BLaER1 (cell line): ENCODE measurements around the gene PRKCE.
"Not testable (repeated sequence)": the region's sequence is repeated elsewhere in the genome, so short reads cannot be mapped to it uniquely, and the experiment has no call there.

Experiments
- H3K27ac ChIP-seq: shearing (Covaris generic); formaldehyde crosslinking; 2 replicates; pipeline ENCODE4 v1.8.1; 2022
- H3K27me3 ChIP-seq: shearing (Covaris generic); formaldehyde crosslinking; 2 replicates; pipeline ENCODE4 v1.8.1; 2022
- H3K36me3 ChIP-seq: shearing (Covaris generic); formaldehyde crosslinking; 2 replicates; pipeline ENCODE4 v1.8.1; 2022
- H3K4me1 ChIP-seq: shearing (Covaris generic); formaldehyde crosslinking; 2 replicates; pipeline ENCODE4 v1.8.1; 2022
- H3K4me2 ChIP-seq: shearing (Covaris generic); formaldehyde crosslinking; 2 replicates; pipeline ENCODE4 v1.8.1; 2022
- H3K4me3 ChIP-seq: shearing (Covaris generic); formaldehyde crosslinking; 2 replicates; pipeline ENCODE4 v1.8.1; 2022
- H3K9ac ChIP-seq: shearing (Covaris generic); formaldehyde crosslinking; 2 replicates; pipeline ENCODE4 v1.8.1; 2022
- H3K9me3 ChIP-seq: shearing (Covaris generic); formaldehyde crosslinking; 2 replicates; pipeline ENCODE4 v1.8.1; 2022
- H4K20me1 ChIP-seq: shearing (Covaris generic); formaldehyde crosslinking; 2 replicates; pipeline ENCODE4 v1.8.1; 2022
- Cebpa-rat ChIP-seq: shearing (Covaris generic); IDR thresholded peaks from 2 replicates; pipeline ENCODE4 v1.8.1; 2022

PRKCE gene

GRCh38 chr2:45889053-45889452 is 237.6 kb downstream of the PRKCE start:
- Histone ChIP-seq H4K20me1 (peaks cover 99% of the 10 kb centered on the region), H3K4me1 (peaks cover 91% of the 10 kb centered on the region), H3K36me3 (peaks cover 11% of the 10 kb centered on the region; the same call in 1 of the 2 replicates), H3K9me3 (no peaks in the 10 kb centered on the region), H3K27me3 (no peaks in the 10 kb centered on the region), H3K27ac (no peak overlapping the region), H3K4me3 (no peak overlapping the region), H3K9ac (no peak overlapping the region), H3K4me2 (peak overlapping the region; percentile 75)
- TF ChIP-seq Cebpa-rat, result no peak

- Histone ChIP-seq H3K36me3 (peaks cover 15% of the 10 kb centered on the region; the same call in 1 of the 2 replicates), H4K20me1 (peaks cover 99% of the 10 kb centered on the region), H3K4me2 (peak overlapping the region; percentile 75), H3K27ac (no peak overlapping the region), H3K9me3 (no peaks in the 10 kb centered on the region), H3K27me3 (no peaks in the 10 kb centered on the region), H3K9ac (no peak overlapping the region), H3K4me1 (peaks cover 86% of the 10 kb centered on the region), H3K4me3 (no peak overlapping the region)
- TF ChIP-seq Cebpa-rat, result no peak
Observed at GRCh38 chr2:45889620-45890370, 238.3 kb downstream of the PRKCE start.

GRCh38 chr2:45890371-45890646 is 238.8 kb downstream of the PRKCE start:
- peak overlapping the region; percentile 75 for H3K4me2 ChIP-seq
- not testable (repeated sequence) for H3K9me3 ChIP-seq, H3K4me3 ChIP-seq, H3K27ac ChIP-seq, H3K9ac ChIP-seq, H3K27me3 ChIP-seq
- H3K4me1 ChIP-seq, result peaks cover 86% of the 10 kb centered on the region
- peaks cover 19% of the 10 kb centered on the region; the same call in 1 of the 2 replicates for H3K36me3 ChIP-seq
- peaks cover 99% of the 10 kb centered on the region for H4K20me1 ChIP-seq

- Histone ChIP-seq H3K9ac (no peak overlapping the region), H3K4me2 (peak overlapping the region; percentile 75), H3K27ac (peak overlapping the region; percentile 42; the same call in 1 of the 2 replicates), H4K20me1 (peaks cover 99% of the 10 kb centered on the region), H3K27me3 (no peaks in the 10 kb centered on the region), H3K36me3 (peaks cover 22% of the 10 kb centered on the region; the same call in 1 of the 2 replicates), H3K4me1 (peaks cover 86% of the 10 kb centered on the region), H3K4me3 (no peak overlapping the region), H3K9me3 (no peaks in the 10 kb centered on the region)
- TF ChIP-seq Cebpa-rat, result no peak
Observed at GRCh38 chr2:45890819-45891218, 239.3 kb downstream of the PRKCE start.

- Histone ChIP-seq H3K36me3 (peaks cover 22% of the 10 kb centered on the region; the same call in 1 of the 2 replicates), H4K20me1 (peaks cover 99% of the 10 kb centered on the region), H3K4me2 (peak overlapping the region; percentile 75), H3K4me3 (no peak overlapping the region), H3K9ac (no peak overlapping the region), H3K27ac (peak overlapping the region; percentile 42; the same call in 1 of the 2 replicates), H3K27me3 (no peaks in the 10 kb centered on the region), H3K9me3 (no peaks in the 10 kb centered on the region), H3K4me1 (peaks cover 86% of the 10 kb centered on the region)
- no peak for TF ChIP-seq Cebpa-rat
Observed at GRCh38 chr2:45891719-45892424, 240.4 kb downstream of the PRKCE start.

GRCh38 chr2:45892425-45892745 is 240.9 kb downstream of the PRKCE start:
- Histone ChIP-seq H3K4me1 (peaks cover 84% of the 10 kb centered on the region), H3K9me3 (no peaks in the 10 kb centered on the region), H4K20me1 (peaks cover 99% of the 10 kb centered on the region), H3K27me3 (no peaks in the 10 kb centered on the region), H3K4me3 (no peak overlapping the region), H3K36me3 (peaks cover 22% of the 10 kb centered on the region), H3K27ac (peak overlapping the region; percentile 42; the same call in 1 of the 2 replicates), H3K4me2 (peak overlapping the region; percentile 75), H3K9ac (no peak overlapping the region)
- no peak for TF ChIP-seq Cebpa-rat

GRCh38 chr2:45892757-45893156 is 241.3 kb downstream of the PRKCE start:
- H3K27me3 ChIP-seq, result no peaks in the 10 kb centered on the region
- H3K4me1 ChIP-seq, result peaks cover 84% of the 10 kb centered on the region
- peak overlapping the region; percentile 75 for H3K4me2 ChIP-seq
- peak overlapping the region; percentile 42; the same call in 1 of the 2 replicates for H3K27ac ChIP-seq
- no peak overlapping the region for H3K4me3 ChIP-seq
- H3K9me3 ChIP-seq, result no peaks in the 10 kb centered on the region
- H3K9ac ChIP-seq, result no peak overlapping the region
- no peak for TF ChIP-seq Cebpa-rat
- H4K20me1 ChIP-seq, result peaks cover 99% of the 10 kb centered on the region
- peaks cover 19% of the 10 kb centered on the region for H3K36me3 ChIP-seq

GRCh38 chr2:45894211-45894610 is 242.7 kb downstream of the PRKCE start:
- no peak overlapping the region for H3K4me2 ChIP-seq
- no peak overlapping the region for H3K9ac ChIP-seq
- TF ChIP-seq Cebpa-rat, result no peak
- H3K4me3 ChIP-seq, result no peak overlapping the region
- peaks cover 99% of the 10 kb centered on the region for H4K20me1 ChIP-seq
- H3K9me3 ChIP-seq, result no peaks in the 10 kb centered on the region
- H3K27me3 ChIP-seq, result no peaks in the 10 kb centered on the region
- peaks cover 30% of the 10 kb centered on the region for H3K36me3 ChIP-seq
- peaks cover 81% of the 10 kb centered on the region for H3K4me1 ChIP-seq
- H3K27ac ChIP-seq, result no peak overlapping the region

- H4K20me1 ChIP-seq, result peaks cover 100% of the 10 kb centered on the region
- H3K4me1 ChIP-seq, result peaks cover 70% of the 10 kb centered on the region
- TF ChIP-seq Cebpa-rat, result no peak
- 0 out of 2 replicates have a peak overlapping the region, but pooled peaks have one; percentile 0 for H3K4me2 ChIP-seq
- H3K36me3 ChIP-seq, result peaks cover 42% of the 10 kb centered on the region
- no peaks in the 10 kb centered on the region for H3K9me3 ChIP-seq
- no peaks in the 10 kb centered on the region for H3K27me3 ChIP-seq
- no peak overlapping the region for H3K4me3 ChIP-seq
- no peak overlapping the region for H3K9ac ChIP-seq
- no peak overlapping the region for H3K27ac ChIP-seq
Observed at GRCh38 chr2:45895241-45895861, 243.9 kb downstream of the PRKCE start.

- H3K36me3 ChIP-seq, result peaks cover 43% of the 10 kb centered on the region
- no peaks in the 10 kb centered on the region for H3K9me3 ChIP-seq
- no peak overlapping the region for H3K9ac ChIP-seq
- TF ChIP-seq Cebpa-rat, result no peak
- H4K20me1 ChIP-seq, result peaks cover 99% of the 10 kb centered on the region
- H3K27ac ChIP-seq, result no peak overlapping the region
- H3K4me3 ChIP-seq, result no peak overlapping the region
- peaks cover 66% of the 10 kb centered on the region for H3K4me1 ChIP-seq
- no peaks in the 10 kb centered on the region for H3K27me3 ChIP-seq
- H3K4me2 ChIP-seq, result no peak overlapping the region
Observed at GRCh38 chr2:45896311-45896710, 244.8 kb downstream of the PRKCE start.
